NCI-H226 (cell line): ENCODE results near the gene CABP1.

Experiments used
- DNase-seq: peaks from one replicate; pipeline ENCODE4 v3.0.0-alpha.2; 2015

The CABP1 gene

GRCh38 chr12:120698665-120699064, 58.2 kb downstream of the CABP1 start:
- no peak for DNase-seq

- DNase-seq: no peak
Observed at GRCh38 chr12:120699553-120699952, 59.1 kb downstream of the CABP1 start.

GRCh38 chr12:120700886-120701285, 60.5 kb downstream of the CABP1 start:
- DNase-seq: no peak

- DNase-seq: no peak
Observed at GRCh38 chr12:120702637-120703036, 62.2 kb downstream of the CABP1 start.

- DNase-seq: no peak
Observed at GRCh38 chr12:120703311-120703942, 63.0 kb downstream of the CABP1 start.

- no peak for DNase-seq
Observed at GRCh38 chr12:120705618-120706017, 65.2 kb downstream of the CABP1 start.

- DNase-seq: no peak
Observed at GRCh38 chr12:120706029-120706428, 65.6 kb downstream of the CABP1 start.

- no peak for DNase-seq
Observed at GRCh38 chr12:120708651-120709050, 68.2 kb downstream of the CABP1 start.

- peak; percentile 48 for DNase-seq
Observed at GRCh38 chr12:120710031-120710804, 69.8 kb downstream of the CABP1 start, which contains the start of gene UNC119B. Gene UNC119B (plus strand): TSS chr12:120710458. CDS start chr12:120710475, 17 bp downstream.

- DNase-seq: no peak
Observed at GRCh38 chr12:120710805-120711296, 70.4 kb downstream of the CABP1 start.

GRCh38 chr12:120711411-120711810, 71.0 kb downstream of the CABP1 start:
- DNase-seq: no peak

GRCh38 chr12:120712610-120713009, 72.2 kb downstream of the CABP1 start:
- no peak for DNase-seq

- DNase-seq: peak; percentile 59
Observed at GRCh38 chr12:120713861-120714482, 73.5 kb downstream of the CABP1 start.
